ENCODE results near the gene USP24.

USP24 gene

DNA sequence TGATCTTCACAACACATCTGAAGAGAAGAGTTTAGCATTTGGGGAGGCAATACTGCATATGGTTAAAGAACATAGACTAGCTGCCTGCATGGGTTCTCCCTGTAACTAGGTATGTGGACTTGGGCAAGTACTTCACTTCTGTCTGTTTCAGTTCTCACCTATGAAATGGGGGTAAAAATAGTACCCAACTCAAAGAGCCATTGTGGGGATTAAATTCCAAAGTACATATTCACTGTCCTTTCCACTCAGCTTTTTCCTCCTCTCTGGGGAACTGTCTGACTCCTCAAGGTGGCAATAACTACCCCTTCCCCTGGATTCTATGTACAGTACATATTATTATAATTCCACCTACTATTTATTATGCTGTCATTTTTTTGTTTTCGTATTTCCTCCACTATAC lies 44.7 kb downstream of the USP24 start:
- TF ChIP-seq, protein P1, sequence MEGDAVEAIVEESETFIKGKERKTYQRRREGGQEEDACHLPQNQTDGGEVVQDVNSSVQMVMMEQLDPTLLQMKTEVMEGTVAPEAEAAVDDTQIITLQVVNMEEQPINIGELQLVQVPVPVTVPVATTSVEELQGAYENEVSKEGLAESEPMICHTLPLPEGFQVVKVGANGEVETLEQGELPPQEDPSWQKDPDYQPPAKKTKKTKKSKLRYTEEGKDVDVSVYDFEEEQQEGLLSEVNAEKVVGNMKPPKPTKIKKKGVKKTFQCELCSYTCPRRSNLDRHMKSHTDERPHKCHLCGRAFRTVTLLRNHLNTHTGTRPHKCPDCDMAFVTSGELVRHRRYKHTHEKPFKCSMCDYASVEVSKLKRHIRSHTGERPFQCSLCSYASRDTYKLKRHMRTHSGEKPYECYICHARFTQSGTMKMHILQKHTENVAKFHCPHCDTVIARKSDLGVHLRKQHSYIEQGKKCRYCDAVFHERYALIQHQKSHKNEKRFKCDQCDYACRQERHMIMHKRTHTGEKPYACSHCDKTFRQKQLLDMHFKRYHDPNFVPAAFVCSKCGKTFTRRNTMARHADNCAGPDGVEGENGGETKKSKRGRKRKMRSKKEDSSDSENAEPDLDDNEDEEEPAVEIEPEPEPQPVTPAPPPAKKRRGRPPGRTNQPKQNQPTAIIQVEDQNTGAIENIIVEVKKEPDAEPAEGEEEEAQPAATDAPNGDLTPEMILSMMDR (IDR thresholded peaks at IDR 0.05; ENCODE audit: low read depth, low read length) = no peak
- in situ Hi-C loops (cut with HindIII; ENCODE audit: low sequenced_read_pairs) = no loop called here
- DNase-seq (ENCODE audit: low read depth, low spot score) = no peak
- no peak overlapping the region for H3K4me3 ChIP-seq (ENCODE audit: low read depth, low read length)

DNA sequence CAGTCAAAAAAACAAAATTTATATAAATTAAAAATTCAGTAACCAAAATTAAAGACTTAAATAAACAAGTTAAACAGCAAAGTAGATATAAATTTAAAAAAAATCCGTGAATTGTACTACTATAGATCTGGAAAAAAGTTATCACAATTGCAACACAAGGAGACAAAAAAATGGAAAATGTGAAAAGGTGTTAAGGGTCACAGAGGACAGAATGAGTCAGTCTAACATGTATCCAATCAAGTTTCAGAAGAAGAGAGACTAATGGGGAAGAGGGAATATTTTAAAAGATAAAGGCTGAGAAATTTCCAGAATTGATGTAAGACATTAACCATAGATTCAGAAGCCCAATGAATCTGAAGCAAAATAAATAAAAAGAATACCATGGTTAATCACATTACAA lies 46.0 kb downstream of the USP24 start:
- TF ChIP-seq, protein P1 (IDR thresholded peaks at IDR 0.05; ENCODE audit: low read depth, low read length) = no peak
- no peak for DNase-seq (ENCODE audit: low read depth, low spot score)
- no peak overlapping the region for H3K4me3 ChIP-seq (ENCODE audit: low read depth, low read length)
- in situ Hi-C loops (cut with HindIII; ENCODE audit: low sequenced_read_pairs) = no loop called here

DNA sequence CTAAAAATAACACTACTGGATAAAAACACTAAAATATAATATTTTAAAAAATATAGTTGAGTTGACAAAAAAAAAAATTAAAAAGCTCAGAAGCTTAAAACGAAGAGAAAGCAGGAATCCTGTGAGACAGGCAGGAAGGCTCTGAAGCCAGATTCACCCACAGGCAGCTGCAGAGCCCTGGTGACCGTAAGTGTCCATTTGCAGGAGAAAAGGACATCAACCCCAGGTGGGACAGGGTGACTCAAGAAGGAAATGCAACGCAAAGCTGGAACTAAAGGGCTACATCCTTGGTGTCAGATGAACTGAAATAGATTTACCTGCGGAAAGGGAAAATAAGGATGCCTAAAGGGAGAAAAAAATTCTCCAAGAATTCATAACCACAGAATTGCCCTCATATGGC lies 46.8 kb downstream of the USP24 start:
- no peak overlapping the region for H3K4me3 ChIP-seq (ENCODE audit: low read depth, low read length)
- no peak for DNase-seq (ENCODE audit: low read depth, low spot score)
- in situ Hi-C loops (cut with HindIII; ENCODE audit: low sequenced_read_pairs) = no loop called here
- TF ChIP-seq, protein P1 (IDR thresholded peaks at IDR 0.05; ENCODE audit: low read depth, low read length) = no peak

DNA sequence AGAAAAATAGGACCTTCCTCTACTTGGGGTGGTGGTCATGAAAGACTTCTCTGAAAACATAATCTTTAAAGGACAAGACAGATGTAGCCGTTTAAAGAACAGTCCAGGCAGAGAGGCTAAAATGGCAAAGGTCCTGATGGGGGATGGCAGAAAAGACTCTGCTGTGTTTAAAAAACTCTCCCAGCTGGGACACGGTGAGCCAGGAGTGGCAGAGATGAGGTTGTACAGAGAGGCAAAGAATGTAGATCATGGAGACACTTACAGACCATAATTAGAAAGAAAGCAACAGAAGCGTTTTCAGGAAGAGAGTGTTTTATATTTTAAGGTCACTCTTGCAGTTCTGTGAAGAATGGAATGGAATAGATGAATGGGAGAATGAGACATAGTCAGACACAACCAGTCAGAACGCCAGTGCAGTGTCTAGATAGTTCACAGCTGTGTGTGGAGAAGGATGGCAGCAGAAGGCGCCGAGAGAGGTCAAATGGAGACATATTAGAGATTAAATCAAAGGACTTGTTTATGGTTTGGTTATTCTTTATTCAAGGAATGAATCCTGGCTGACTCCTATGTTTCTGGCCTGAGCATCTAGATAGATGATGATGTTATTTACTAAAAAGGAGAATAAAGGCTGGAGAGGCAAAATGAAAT lies 47.8 kb downstream of the USP24 start:
- H3K4me3 ChIP-seq (ENCODE audit: low read depth, low read length) = no peak overlapping the region
- in situ Hi-C loops (cut with HindIII; ENCODE audit: low sequenced_read_pairs) = no loop called here
- TF ChIP-seq, protein P1 (IDR thresholded peaks at IDR 0.05; ENCODE audit: low read depth, low read length) = no peak
- DNase-seq (ENCODE audit: low read depth, low spot score) = no peak

GRCh38 chr1:55164906-55165305 lies 50.3 kb downstream of the USP24 start:
- in situ Hi-C loops (cut with HindIII; ENCODE audit: low sequenced_read_pairs) = no loop called here
- TF ChIP-seq, protein P1 (IDR thresholded peaks at IDR 0.05; ENCODE audit: low read depth, low read length) = no peak
- no peak for DNase-seq (ENCODE audit: low read depth, low spot score)
- H3K4me3 ChIP-seq (ENCODE audit: low read depth, low read length) = no peak overlapping the region

GRCh38 chr1:55159571-55159970 lies 55.6 kb downstream of the USP24 start:
- in situ Hi-C loops (cut with HindIII; ENCODE audit: low sequenced_read_pairs) = no loop called here
- TF ChIP-seq, protein P1 (IDR thresholded peaks at IDR 0.05; ENCODE audit: low read depth, low read length) = no peak
- no peak overlapping the region for H3K4me3 ChIP-seq (ENCODE audit: low read depth, low read length)
- no peak for DNase-seq (ENCODE audit: low read depth, low spot score)
